ENCODE measurements around the gene LLGL2. TPM values are rescaled to one million over a fixed set of nuclear protein-coding genes. Genes with fewer than 3 reads are reported as not detected.
"Not testable (repeated sequence)": the region's sequence is repeated elsewhere in the genome, so short reads cannot be mapped to it uniquely, and the experiment has no call there.

Gene LLGL2
- total and polyA plus RNA-seq, 7 donors, result 1.4 to 3.3 (median 1.5) TPM

DNA sequence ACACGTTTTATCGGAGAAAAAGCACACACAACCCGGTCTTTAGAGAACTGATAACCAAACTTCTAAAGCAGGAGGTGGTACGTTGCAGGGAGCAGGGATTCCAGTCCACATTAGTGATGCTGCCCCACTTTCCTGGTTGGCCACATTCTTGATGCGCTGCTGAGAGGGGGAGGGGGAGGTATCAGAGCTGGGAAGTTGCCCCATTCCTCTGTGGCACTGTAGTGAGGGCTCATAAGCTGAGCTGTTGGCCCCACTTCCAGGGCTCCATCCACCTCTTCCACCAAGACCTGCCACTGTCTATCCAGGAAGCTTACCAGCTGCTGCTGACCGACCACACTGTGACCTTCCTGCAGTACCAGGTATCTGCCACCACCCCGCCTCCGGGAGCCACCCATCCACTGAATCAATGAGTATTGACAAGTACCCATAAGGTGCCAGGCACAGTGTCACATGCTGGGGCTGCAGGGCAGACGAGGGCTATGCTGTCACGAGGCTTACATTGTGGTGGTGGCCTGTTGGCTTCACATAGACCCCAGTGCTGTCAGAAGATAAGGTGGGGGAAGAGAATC, 8.1 kb upstream of the LLGL2 start:
- intact Hi-C loops (cut with DNase I), result loop anchor here (5.0 kb wide), 3 partner anchors 60 to 195 kb away; partner anchors contain the start of genes MYO15B (in 1 of the 2) and TMEM94 (in 1 of the 2)
- TF ChIP-seq, protein P1, sequence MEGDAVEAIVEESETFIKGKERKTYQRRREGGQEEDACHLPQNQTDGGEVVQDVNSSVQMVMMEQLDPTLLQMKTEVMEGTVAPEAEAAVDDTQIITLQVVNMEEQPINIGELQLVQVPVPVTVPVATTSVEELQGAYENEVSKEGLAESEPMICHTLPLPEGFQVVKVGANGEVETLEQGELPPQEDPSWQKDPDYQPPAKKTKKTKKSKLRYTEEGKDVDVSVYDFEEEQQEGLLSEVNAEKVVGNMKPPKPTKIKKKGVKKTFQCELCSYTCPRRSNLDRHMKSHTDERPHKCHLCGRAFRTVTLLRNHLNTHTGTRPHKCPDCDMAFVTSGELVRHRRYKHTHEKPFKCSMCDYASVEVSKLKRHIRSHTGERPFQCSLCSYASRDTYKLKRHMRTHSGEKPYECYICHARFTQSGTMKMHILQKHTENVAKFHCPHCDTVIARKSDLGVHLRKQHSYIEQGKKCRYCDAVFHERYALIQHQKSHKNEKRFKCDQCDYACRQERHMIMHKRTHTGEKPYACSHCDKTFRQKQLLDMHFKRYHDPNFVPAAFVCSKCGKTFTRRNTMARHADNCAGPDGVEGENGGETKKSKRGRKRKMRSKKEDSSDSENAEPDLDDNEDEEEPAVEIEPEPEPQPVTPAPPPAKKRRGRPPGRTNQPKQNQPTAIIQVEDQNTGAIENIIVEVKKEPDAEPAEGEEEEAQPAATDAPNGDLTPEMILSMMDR (IDR thresholded peaks at IDR 0.05), result no peak

DNA sequence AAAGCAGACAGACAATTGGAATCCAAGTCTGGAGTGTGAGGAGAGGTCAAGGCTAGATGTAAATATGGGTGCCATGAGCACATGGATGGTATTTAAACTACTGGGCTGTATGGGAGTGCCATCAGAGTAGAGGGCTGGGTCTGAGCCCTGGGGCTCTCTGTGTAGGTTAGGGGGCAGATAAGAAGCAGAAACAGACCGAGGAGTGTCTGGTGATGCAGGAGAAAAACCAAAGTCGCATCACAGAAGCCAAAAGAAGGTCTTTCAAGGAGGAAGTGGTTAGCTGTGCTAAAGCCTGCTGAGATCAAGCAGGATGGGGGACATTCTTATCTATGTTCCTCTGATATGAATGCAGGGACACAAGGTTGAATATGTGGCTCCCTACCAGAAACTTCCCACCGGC, 7.3 kb upstream of the LLGL2 start:
- TF ChIP-seq, protein P1 (IDR thresholded peaks at IDR 0.05), result no peak
- H3K27ac ChIP-seq, result no peak overlapping the region
- no peaks in the 10 kb centered on the region for H3K27me3 ChIP-seq (ENCODE audit: insufficient read depth in 3 of 3, low read length in 2 of 3)
- no peak overlapping the region for H3K4me3 ChIP-seq
- 76 to 81% (median 80%) methylated on average over 3 of the region's 3 CpGs for WGBS, 3 donors
- peaks cover 19% of the 10 kb centered on the region for H3K4me1 ChIP-seq
- H3K9me3 ChIP-seq, result no peaks in the 10 kb centered on the region
- peaks cover 2 to 42% of the 10 kb centered on the region in 2 donors for H3K36me3 ChIP-seq (ENCODE audit: insufficient read depth in 1 of 2, low read depth in 1 of 2)
- intact Hi-C loops (cut with DNase I), result loop anchor here (5.0 kb wide), 3 partner anchors 61 to 196 kb away; partner anchors contain the start of genes MYO15B (in 1 of the 2) and TMEM94 (in 1 of the 2)
- DNase-seq (no peak), ATAC-seq (no peak)

More for the DNA sequence above, 8.1 kb upstream of the LLGL2 start:
- 40 to 42% (median 41%) methylated on average over 9 to 10 of the region's 10 CpGs for WGBS, 3 donors
- DNase-seq, result no peak
- Histone ChIP-seq H3K27me3 (ENCODE audit: insufficient read depth in 3 of 3, low read length in 2 of 3) (no peaks in the 10 kb centered on the region), H3K36me3 (ENCODE audit: insufficient read depth in 1 of 2, low read depth in 1 of 2) (peaks cover 2 to 46% of the 10 kb centered on the region in 2 donors), H3K4me1 (peaks cover 26% of the 10 kb centered on the region), H3K4me3 (peak overlapping the region; percentile 98), H3K27ac (no peak overlapping the region), H3K9me3 (no peaks in the 10 kb centered on the region)
- ATAC-seq, result no peak

DNA sequence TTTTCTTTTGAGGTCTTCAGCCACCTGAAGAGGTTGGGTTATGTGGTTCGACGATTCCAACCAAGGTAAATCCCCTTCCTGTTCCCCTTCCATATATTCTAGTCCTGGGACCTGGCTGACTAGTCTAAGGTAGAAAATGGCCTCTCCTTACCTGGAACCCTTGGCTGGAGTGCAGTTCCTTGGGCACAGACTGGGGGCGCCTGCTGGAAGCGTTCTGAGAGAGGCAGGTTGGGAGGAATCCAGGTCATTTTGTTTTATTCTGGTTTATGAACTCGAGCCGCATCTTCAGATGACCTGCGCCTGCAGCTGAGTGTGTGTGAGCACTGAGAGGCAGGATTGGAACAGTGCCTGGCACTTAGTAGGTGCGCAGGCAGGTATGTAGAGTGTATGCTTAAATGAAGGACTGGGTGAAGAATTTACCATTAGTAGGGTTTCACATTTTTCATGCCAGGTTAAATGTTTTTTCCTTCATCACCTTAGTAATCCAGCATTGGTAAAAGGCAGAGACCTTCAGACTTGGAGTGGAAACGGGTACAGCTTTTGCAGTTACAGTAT, 6.4 kb upstream of the LLGL2 start:
- no peak overlapping the region for H3K27ac ChIP-seq
- no peaks in the 10 kb centered on the region for H3K27me3 ChIP-seq (ENCODE audit: insufficient read depth in 3 of 3, low read length in 2 of 3)
- no peak overlapping the region for H3K4me3 ChIP-seq
- peaks cover 14% of the 10 kb centered on the region for H3K4me1 ChIP-seq
- intact Hi-C loops (cut with DNase I), result loop anchor here (5.0 kb wide), 3 partner anchors 62 to 197 kb away; partner anchors contain the start of genes MYO15B (in 1 of the 2) and TMEM94 (in 1 of the 2)
- H3K36me3 ChIP-seq (ENCODE audit: insufficient read depth in 1 of 2, low read depth in 1 of 2), result peaks cover 2 to 47% of the 10 kb centered on the region in 2 donors
- TF ChIP-seq, protein P1 (IDR thresholded peaks at IDR 0.05), result no peak
- no peak for DNase-seq
- H3K9me3 ChIP-seq, result no peaks in the 10 kb centered on the region
- 91 to 95% (median 93%) methylated on average over 9 of the region's 9 CpGs for WGBS, 3 donors
- no peak for ATAC-seq

DNA sequence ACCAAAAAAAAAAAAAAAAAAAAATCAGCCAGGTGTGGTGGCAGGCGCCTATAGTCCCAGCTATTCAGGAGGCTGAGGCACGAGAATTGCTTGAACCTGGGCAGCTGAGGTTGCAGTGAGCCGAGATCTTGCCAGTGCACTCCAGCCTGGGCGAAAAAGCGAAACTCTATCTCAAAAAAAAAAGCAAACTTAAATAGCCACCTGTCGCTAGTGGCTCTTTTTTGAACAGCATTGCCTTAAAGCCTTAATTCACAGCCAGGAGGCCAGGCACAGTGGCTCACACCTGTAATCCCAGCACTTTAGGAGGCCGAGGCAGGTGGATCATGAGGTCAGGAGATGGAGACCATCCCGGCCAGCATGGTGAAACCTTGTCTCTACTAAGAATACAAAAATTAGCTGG, 5.1 kb upstream of the LLGL2 start:
- 85 to 91% (median 88%) methylated on average over 8 of the region's 8 CpGs for WGBS, 3 donors
- H3K4me3 ChIP-seq; H3K27ac ChIP-seq; DNase-seq; H3K9me3 ChIP-seq; ATAC-seq; H3K4me1 ChIP-seq; H3K27me3 ChIP-seq (ENCODE audit: insufficient read depth in 3 of 3, low read length in 2 of 3); intact Hi-C loops (cut with DNase I): not testable (repeated sequence)
- H3K36me3 ChIP-seq (ENCODE audit: insufficient read depth in 1 of 2, low read depth in 1 of 2), result peaks cover 2 to 50% of the 10 kb centered on the region in 2 donors

DNA sequence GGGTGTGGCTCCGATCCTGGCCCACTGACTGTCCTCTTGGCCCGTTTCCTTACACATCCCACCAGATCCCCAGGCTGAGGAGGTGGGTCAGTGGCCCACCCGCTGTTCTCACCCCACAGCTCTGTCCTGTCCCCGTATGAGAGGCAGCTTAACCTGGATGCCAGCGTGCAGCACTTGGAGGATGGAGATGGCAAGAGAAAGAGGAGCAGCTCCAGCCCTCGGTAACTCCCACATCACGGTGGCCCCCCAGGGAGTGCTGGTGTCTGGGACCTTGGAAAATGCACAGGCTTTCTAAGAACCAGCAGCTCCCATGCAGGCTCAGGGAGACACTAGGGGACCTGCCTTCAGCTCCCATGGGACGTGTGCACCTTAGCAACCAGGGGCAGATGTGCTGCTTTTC, 4.2 kb upstream of the LLGL2 start:
- ATAC-seq (no peak), DNase-seq (no peak)
- H3K9me3 ChIP-seq, result no peaks in the 10 kb centered on the region
- intact Hi-C loops (cut with DNase I), result no loop called here
- H3K4me1 ChIP-seq, result peaks cover 15% of the 10 kb centered on the region
- H3K4me3 ChIP-seq, result no peak overlapping the region
- peaks cover 0 to 5% (median 0%) of the 10 kb centered on the region in 3 donors for H3K27me3 ChIP-seq (ENCODE audit: insufficient read depth in 3 of 3, low read length in 2 of 3)
- no peak overlapping the region for H3K27ac ChIP-seq
- WGBS, 3 donors, result 85 to 89% (median 86%) methylated on average over 8 of the region's 8 CpGs
- TF ChIP-seq, protein P1 (IDR thresholded peaks at IDR 0.05), result no peak
- peaks cover 2 to 50% of the 10 kb centered on the region in 2 donors for H3K36me3 ChIP-seq (ENCODE audit: insufficient read depth in 1 of 2, low read depth in 1 of 2)

Data from psoas muscle (tissue), 8 donors.